Sigmoid colon (tissue), 7 donors: ENCODE data around the gene LTBR. TPM values are rescaled to one million over a fixed set of nuclear protein-coding genes. Genes with fewer than 3 reads are reported as not detected.

ENCODE experiments used
- DNase-seq: peaks from one replicate; pipeline ENCODE4 v3.0.0-alpha.2; 2019
- H3K27ac ChIP-seq, 4 donors: fragments of 200-600 bp; sonication (generic); one replicate each; pipeline ENCODE4 v1.5.1; 2016 to 2019; ENCODE audit warnings: mild to moderate bottlenecking in 1 of 4
- H3K27me3 ChIP-seq, 3 donors: fragments of 200-600 bp; sonication (generic); one replicate each; pipeline ENCODE4 v1.5.1; 2019; ENCODE audit warnings: mild to moderate bottlenecking in 1 of 3
- H3K36me3 ChIP-seq, 4 donors: fragments of 200-600 bp; sonication (generic); one replicate each; pipeline ENCODE4 v1.5.1; 2016 to 2019
- H3K4me1 ChIP-seq, 4 donors: fragments of 200-600 bp; sonication (generic); one replicate each; pipeline ENCODE4 v1.5.1; 2017 to 2019
- H3K4me3 ChIP-seq, 4 donors: fragments of 200-600 bp; sonication (generic); one replicate each; pipeline ENCODE4 v1.5.1; 2017 to 2019; ENCODE audit warnings: mild to moderate bottlenecking in 2 of 4, moderate library complexity in 1 of 4
- H3K9me3 ChIP-seq, 4 donors: fragments of 200-600 bp in 3 of 4; sonication (generic) in 3 of 4; one replicate each; pipeline versions ENCODE4 v1.5.1 to v1.6.1; 2013 to 2019
- EP300 ChIP-seq, 4 donors: sonication (generic); formaldehyde crosslinking; IDR thresholded peaks; one replicate each; pipeline ENCODE4 v1.6.1; 2017; ENCODE audit warnings: antibody characterized with exemption in 4 of 4
- POLR2A ChIP-seq, 2 donors: fragments of 450-650 bp; IDR thresholded peaks; one replicate each; pipeline ENCODE4 v1.6.1; 2016; ENCODE audit warnings: antibody characterized with exemption in 2 of 2, mild to moderate bottlenecking in 2 of 2, moderate library complexity in 2 of 2
- POLR2AphosphoS5 ChIP-seq, 4 donors: sonication (generic); formaldehyde crosslinking; IDR thresholded peaks; one replicate each; pipeline ENCODE4 v1.6.1; 2017; ENCODE audit warnings: antibody characterized with exemption in 4 of 4
- WGBS, 2 donors: extraction: QIAGEN DNeasy Blood & Tissue Kit; methylation state at CpG; one replicate each; pipeline ENCODE4 v1.1.7; 2013; 5-methylcytosine and 5-hydroxymethylcytosine counted together
- intact Hi-C: fragments of 100-400 bp; cut with DNase I; formaldehyde crosslinking; loops from one replicate; pipeline ENCODE4 v1.15.1; 2023
- polyA plus RNA-seq, 3 donors: library from polyadenylated mRNA; stranded (reverse); fragments of 200-250 nt; gene quantifications; one replicate each; pipeline ENCODE4 v1.2.3, GENCODE V29; 2013
- total RNA-seq, 4 donors: library from RNA; depleted of rRNA; stranded (reverse); fragments of >200 nt; gene quantifications; one replicate each; pipeline ENCODE4 v1.1.0, GENCODE V29; 2016
- TF ChIP-seq, protein P1 (sequence below), 4 experiments: fragments of 450-650 bp in 3 of 4; fragments of 200-600 bp in 1 of 4; IDR thresholded peaks; one replicate each; pipeline ENCODE4 v1.5.1; 2016 to 2019; ENCODE audit warnings: antibody characterized with exemption in 4 of 4, mild to moderate bottlenecking in 3 of 4, moderate library complexity in 2 of 4
- donor health status: healthy with polysubstance abuse.
- donor health status: Bipolar disorder and iron deficiency.
- donor health status: healthy.

The LTBR gene
- total and polyA plus RNA-seq, 7 donors: 36.3 to 200 (median 85.2) TPM

DNA sequence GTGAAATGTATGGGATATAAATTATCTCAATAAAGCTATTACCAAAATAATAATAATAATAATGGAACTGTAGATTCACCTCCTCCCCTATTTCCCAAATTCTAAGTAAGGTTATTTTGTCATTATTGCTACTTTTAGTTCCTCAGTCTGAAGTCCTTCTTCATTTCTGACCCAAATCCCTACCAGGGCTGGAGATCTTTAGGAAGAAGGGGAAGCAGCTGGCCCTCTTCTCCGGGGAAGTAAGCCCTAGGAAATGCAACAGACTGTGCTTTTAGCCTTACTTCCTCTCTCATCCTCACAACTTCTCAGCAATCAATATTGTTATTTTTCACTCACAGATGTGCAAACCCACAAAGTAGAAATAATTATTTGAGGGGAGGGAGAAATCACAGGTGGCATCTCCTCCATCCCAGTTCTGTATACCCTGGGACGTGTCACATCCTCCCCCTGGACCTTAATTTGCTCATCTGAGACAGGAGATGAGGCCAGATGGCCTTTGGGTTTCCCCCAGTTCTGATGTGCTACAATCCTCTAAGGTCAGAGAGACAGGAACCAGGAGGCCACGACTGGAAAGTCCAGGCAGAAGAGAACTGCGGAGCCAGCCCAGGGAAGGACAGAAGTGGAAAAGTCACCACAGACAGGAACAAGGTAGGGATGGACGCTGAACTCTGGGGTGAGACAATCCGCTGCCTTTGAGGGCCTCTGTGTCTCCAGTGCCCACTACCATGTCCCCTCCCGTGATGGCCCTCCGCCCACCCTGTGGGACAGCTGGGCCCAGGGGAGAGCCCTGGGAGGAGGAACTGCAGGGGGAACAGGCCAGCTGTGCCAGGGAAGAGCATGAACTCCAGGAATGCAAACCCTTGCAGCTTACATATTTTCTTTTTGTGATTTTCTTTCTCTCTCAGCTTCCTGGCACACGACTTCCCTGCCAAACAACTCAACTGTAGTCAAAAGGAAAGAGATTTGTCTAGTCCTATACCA lies 31.5 kb upstream of the LTBR start:
- WGBS, 2 donors: 62 to 77% methylated on average over 9 of the region's 9 CpGs
- intact Hi-C loops: no loop called here
- H3K27me3 ChIP-seq: no peaks in the 10 kb centered on the region
- H3K4me3 ChIP-seq: no peak overlapping the region
- H3K9me3 ChIP-seq: no peaks in the 10 kb centered on the region
- peak overlapping the region; percentile 10 to 68 (median 59) for H3K27ac ChIP-seq
- DNase-seq: no peak
- peaks cover 0 to 20% (median 12%) of the 10 kb centered on the region in 4 donors for H3K4me1 ChIP-seq
- no peaks in the 10 kb centered on the region for H3K36me3 ChIP-seq
- TF ChIP-seq POLR2A (IDR thresholded peaks at IDR 0.05) (no peak), POLR2AphosphoS5 (IDR thresholded peaks at IDR 0.05) (no peak), EP300 (IDR thresholded peaks at IDR 0.05) (no peak)
- TF ChIP-seq, protein P1, sequence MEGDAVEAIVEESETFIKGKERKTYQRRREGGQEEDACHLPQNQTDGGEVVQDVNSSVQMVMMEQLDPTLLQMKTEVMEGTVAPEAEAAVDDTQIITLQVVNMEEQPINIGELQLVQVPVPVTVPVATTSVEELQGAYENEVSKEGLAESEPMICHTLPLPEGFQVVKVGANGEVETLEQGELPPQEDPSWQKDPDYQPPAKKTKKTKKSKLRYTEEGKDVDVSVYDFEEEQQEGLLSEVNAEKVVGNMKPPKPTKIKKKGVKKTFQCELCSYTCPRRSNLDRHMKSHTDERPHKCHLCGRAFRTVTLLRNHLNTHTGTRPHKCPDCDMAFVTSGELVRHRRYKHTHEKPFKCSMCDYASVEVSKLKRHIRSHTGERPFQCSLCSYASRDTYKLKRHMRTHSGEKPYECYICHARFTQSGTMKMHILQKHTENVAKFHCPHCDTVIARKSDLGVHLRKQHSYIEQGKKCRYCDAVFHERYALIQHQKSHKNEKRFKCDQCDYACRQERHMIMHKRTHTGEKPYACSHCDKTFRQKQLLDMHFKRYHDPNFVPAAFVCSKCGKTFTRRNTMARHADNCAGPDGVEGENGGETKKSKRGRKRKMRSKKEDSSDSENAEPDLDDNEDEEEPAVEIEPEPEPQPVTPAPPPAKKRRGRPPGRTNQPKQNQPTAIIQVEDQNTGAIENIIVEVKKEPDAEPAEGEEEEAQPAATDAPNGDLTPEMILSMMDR (IDR thresholded peaks at IDR 0.05): no peak

DNA sequence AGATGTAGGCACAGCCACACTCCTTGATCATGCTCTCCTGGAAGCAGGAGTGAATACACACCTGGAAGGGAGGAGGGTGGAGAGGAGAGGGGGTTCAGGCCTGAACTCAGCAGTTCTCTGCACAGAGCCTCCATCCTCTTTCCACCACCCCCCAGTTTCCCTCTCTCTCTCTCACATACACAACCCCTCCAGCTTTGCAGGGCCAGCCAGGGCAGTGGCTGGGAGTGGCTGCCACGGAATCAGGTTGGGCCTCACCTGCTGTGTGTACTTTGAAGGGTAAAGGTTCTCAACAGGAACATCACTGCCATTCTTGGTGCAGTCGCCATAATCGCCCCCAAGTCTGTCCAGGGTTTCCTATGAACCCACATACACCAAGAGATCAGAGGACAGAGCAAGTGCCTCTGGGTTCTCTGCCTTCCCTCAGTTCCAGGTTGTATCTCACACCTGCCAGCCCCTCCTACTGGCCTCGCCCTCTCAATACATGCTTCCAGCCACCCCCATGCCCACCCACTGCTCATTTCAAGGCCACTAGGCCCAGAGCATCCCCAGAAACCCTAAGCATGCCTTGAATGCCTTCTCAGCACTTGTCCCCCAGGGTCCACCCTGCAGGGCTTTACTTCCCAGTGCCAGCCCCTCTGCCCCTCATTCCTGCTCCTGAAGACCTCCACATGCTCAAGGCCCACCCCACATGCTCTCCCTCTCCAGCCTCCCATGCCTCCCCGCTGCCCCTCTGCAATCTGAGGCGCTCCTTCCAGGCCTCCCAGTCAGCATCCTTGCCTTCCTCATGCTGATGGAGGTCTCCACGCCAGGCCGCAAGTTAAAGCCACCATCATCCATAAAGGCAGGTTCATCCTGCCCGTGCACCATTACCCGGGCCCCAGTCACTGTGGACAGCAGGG lies 29.2 kb upstream of the LTBR start:
- no peaks in the 10 kb centered on the region for H3K9me3 ChIP-seq
- no peak overlapping the region for H3K27ac ChIP-seq
- H3K36me3 ChIP-seq: no peaks in the 10 kb centered on the region
- peaks cover 0 to 10% (median 4%) of the 10 kb centered on the region in 4 donors for H3K4me1 ChIP-seq
- H3K4me3 ChIP-seq: no peak overlapping the region
- WGBS, 2 donors: 71 to 87% methylated on average over 10 of the region's 10 CpGs
- DNase-seq: no peak
- TF ChIP-seq, protein P1 (IDR thresholded peaks at IDR 0.05): no peak
- TF ChIP-seq POLR2AphosphoS5 (IDR thresholded peaks at IDR 0.05) (no peak), EP300 (IDR thresholded peaks at IDR 0.05) (no peak), POLR2A (IDR thresholded peaks at IDR 0.05) (no peak)
- no peaks in the 10 kb centered on the region for H3K27me3 ChIP-seq
- intact Hi-C loops: no loop called here

DNA sequence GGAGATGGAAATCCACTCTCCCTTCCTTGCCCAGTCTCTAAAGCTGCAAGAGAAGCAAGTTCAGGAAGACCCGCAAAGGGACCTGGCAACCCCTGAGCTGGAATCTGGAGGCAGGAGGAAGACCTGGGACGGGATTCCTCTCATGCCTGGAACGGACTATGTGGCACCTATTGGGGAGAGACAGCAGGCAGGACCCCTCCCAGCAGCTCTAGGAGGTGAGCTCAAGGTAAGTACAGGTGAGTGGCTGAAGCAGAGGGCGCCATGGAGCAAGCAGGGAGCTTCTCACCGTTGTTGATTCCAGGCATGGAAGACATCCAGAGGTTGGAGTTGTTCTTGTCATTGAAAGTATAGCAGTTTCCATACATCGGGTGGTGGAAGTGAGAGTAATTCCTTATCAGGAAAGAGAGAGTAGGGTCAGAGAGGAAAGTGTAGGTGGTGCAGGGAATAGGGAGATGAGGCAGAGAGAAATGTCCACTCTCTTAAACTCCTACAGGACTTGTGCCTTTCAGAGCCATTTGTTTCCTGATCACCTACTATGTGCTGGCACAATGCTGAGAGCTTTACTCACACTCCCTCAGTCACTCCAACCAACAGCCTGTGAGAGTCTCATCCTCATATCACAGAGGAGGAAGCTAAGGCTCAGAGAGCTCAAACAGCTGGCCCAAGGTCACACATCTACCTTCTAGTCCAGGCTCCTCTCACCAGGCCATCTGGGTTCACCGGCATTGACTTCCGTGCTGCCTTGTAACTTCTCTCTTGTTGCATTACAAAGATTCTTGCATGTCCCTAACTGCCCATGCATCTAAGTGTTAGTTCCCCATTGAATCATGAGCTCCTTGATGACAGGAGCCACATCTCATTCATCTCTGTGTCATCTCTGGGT lies 28.2 kb upstream of the LTBR start:
- H3K9me3 ChIP-seq: no peaks in the 10 kb centered on the region
- H3K36me3 ChIP-seq: no peaks in the 10 kb centered on the region
- peaks cover 0 to 16% (median 10%) of the 10 kb centered on the region in 4 donors for H3K4me1 ChIP-seq
- intact Hi-C loops: no loop called here
- no peak for DNase-seq
- H3K4me3 ChIP-seq: no peak overlapping the region
- TF ChIP-seq POLR2A (IDR thresholded peaks at IDR 0.05) (no peak), POLR2AphosphoS5 (IDR thresholded peaks at IDR 0.05) (no peak), EP300 (IDR thresholded peaks at IDR 0.05) (no peak)
- TF ChIP-seq, protein P1 (IDR thresholded peaks at IDR 0.05): no peak
- 74 to 82% methylated on average over 8 of the region's 8 CpGs for WGBS, 2 donors
- H3K27me3 ChIP-seq: no peaks in the 10 kb centered on the region
- H3K27ac ChIP-seq: no peak overlapping the region

GRCh38 chr12:6356374-6356820 lies 27.6 kb upstream of the LTBR start:
- intact Hi-C loops: no loop called here
- DNase-seq: no peak
- peaks cover 0 to 22% (median 15%) of the 10 kb centered on the region in 4 donors for H3K4me1 ChIP-seq
- no peaks in the 10 kb centered on the region for H3K9me3 ChIP-seq
- H3K27me3 ChIP-seq: no peaks in the 10 kb centered on the region
- TF ChIP-seq, protein P1 (IDR thresholded peaks at IDR 0.05): no peak
- no peak for TF ChIP-seq POLR2A (IDR thresholded peaks at IDR 0.05)
- no peak for TF ChIP-seq EP300 (IDR thresholded peaks at IDR 0.05)
- no peak for TF ChIP-seq POLR2AphosphoS5 (IDR thresholded peaks at IDR 0.05)
- H3K4me3 ChIP-seq: no peak overlapping the region
- H3K36me3 ChIP-seq: no peaks in the 10 kb centered on the region
- 81 to 94% methylated on average over 5 of the region's 5 CpGs for WGBS, 2 donors
- no peak overlapping the region for H3K27ac ChIP-seq
